ENCODE data around the gene ZNF277.
"Not testable (repeated sequence)": the region's sequence is repeated elsewhere in the genome, so short reads cannot be mapped to it uniquely, and the experiment has no call there.

ZNF277 gene

GRCh38 chr7:112293416-112293815 is 86.9 kb downstream of the ZNF277 start:
- no peak for DNase-seq (ENCODE audit: low spot score)

- no peak for DNase-seq (ENCODE audit: low spot score)
Observed at GRCh38 chr7:112296432-112296831, 89.9 kb downstream of the ZNF277 start.

GRCh38 chr7:112297681-112298080 is 91.2 kb downstream of the ZNF277 start:
- DNase-seq (ENCODE audit: low spot score) = no peak

GRCh38 chr7:112298543-112299100 is 92.1 kb downstream of the ZNF277 start:
- no peak for DNase-seq (ENCODE audit: low spot score)

GRCh38 chr7:112300072-112300471 is 93.6 kb downstream of the ZNF277 start:
- DNase-seq (ENCODE audit: low spot score) = no peak

GRCh38 chr7:112300831-112301407 is 94.4 kb downstream of the ZNF277 start:
- no peak for DNase-seq (ENCODE audit: low spot score)

- no peak for DNase-seq (ENCODE audit: low spot score)
Observed at GRCh38 chr7:112302566-112302965, 96.1 kb downstream of the ZNF277 start.

- peak; percentile 48 for DNase-seq (ENCODE audit: low spot score)
Observed at GRCh38 chr7:112306903-112307302, 100.4 kb downstream of the ZNF277 start.

- DNase-seq (ENCODE audit: low spot score) = no peak
Observed at GRCh38 chr7:112307506-112307905, 101.0 kb downstream of the ZNF277 start.

GRCh38 chr7:112308974-112309373 is 102.5 kb downstream of the ZNF277 start:
- no peak for DNase-seq (ENCODE audit: low spot score)

GRCh38 chr7:112316803-112317202 is 110.3 kb downstream of the ZNF277 start:
- DNase-seq (ENCODE audit: low spot score) = not testable (repeated sequence)

GRCh38 chr7:112322070-112322469 is 115.6 kb downstream of the ZNF277 start:
- DNase-seq (ENCODE audit: low spot score) = no peak

GRCh38 chr7:112327566-112327965 is 121.1 kb downstream of the ZNF277 start:
- no peak for DNase-seq (ENCODE audit: low spot score)

GRCh38 chr7:112331492-112331891 is 125.0 kb downstream of the ZNF277 start:
- no peak for DNase-seq (ENCODE audit: low spot score)

GRCh38 chr7:112334366-112334765 is 127.9 kb downstream of the ZNF277 start:
- DNase-seq (ENCODE audit: low spot score) = no peak

GRCh38 chr7:112336261-112336660 is 129.8 kb downstream of the ZNF277 start:
- no peak for DNase-seq (ENCODE audit: low spot score)

- no peak for DNase-seq (ENCODE audit: low spot score)
Observed at GRCh38 chr7:112336936-112337576, 130.6 kb downstream of the ZNF277 start.

GRCh38 chr7:112337892-112338291 is 131.4 kb downstream of the ZNF277 start:
- no peak for DNase-seq (ENCODE audit: low spot score)

GRCh38 chr7:112338786-112339185 is 132.3 kb downstream of the ZNF277 start:
- DNase-seq (ENCODE audit: low spot score) = no peak

GRCh38 chr7:112341464-112341863 is 135.0 kb downstream of the ZNF277 start:
- no peak for DNase-seq (ENCODE audit: low spot score)

GRCh38 chr7:112346381-112347060 is 140.0 kb downstream of the ZNF277 start:
- no peak for DNase-seq (ENCODE audit: low spot score)

- DNase-seq (ENCODE audit: low spot score) = no peak
Observed at GRCh38 chr7:112347088-112347487, 140.6 kb downstream of the ZNF277 start.

GRCh38 chr7:112350585-112350984 is 144.1 kb downstream of the ZNF277 start:
- no peak for DNase-seq (ENCODE audit: low spot score)
